ENCODE results near the gene CSF1.

CSF1 gene

DNA sequence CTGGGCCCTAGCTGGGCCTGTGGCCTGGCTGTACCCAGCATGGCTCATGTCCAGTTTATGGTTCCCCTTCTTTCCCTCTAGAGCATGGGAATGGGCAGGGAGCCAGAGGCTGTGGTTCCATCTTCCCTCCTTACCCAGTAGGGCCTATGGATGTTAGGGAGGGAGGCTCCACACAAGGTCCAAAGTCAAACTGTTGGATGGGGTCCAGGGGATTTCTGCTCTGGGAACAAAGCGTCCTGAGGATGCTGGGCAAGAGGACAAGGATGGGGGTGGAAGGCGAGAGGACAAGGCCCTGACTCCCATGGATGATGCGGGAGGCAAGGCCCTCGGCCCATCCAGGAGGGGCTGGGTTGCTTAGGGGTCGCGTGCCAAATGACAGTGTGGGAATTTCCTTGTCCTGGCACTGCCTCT, 17.3 kb downstream of the CSF1 start:
- H3K4me1 ChIP-seq: peaks cover 10% of the 10 kb centered on the region
- no peaks in the 10 kb centered on the region for H3K36me3 ChIP-seq (ENCODE audit: control insufficient read depth, insufficient read depth, low read length)
- H3K27me3 ChIP-seq (ENCODE audit: control insufficient read depth, insufficient read depth, low read length): no peaks in the 10 kb centered on the region
- H3K79me2 ChIP-seq: no peaks in the 10 kb centered on the region
- no peak overlapping the region for H3K9ac ChIP-seq
- TF ChIP-seq, protein P1, sequence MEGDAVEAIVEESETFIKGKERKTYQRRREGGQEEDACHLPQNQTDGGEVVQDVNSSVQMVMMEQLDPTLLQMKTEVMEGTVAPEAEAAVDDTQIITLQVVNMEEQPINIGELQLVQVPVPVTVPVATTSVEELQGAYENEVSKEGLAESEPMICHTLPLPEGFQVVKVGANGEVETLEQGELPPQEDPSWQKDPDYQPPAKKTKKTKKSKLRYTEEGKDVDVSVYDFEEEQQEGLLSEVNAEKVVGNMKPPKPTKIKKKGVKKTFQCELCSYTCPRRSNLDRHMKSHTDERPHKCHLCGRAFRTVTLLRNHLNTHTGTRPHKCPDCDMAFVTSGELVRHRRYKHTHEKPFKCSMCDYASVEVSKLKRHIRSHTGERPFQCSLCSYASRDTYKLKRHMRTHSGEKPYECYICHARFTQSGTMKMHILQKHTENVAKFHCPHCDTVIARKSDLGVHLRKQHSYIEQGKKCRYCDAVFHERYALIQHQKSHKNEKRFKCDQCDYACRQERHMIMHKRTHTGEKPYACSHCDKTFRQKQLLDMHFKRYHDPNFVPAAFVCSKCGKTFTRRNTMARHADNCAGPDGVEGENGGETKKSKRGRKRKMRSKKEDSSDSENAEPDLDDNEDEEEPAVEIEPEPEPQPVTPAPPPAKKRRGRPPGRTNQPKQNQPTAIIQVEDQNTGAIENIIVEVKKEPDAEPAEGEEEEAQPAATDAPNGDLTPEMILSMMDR (IDR thresholded peaks at IDR 0.05): no peak
- no peak overlapping the region for H2AFZ ChIP-seq
- H3K27ac ChIP-seq: peak overlapping the region; percentile 51
- no peak overlapping the region for H3K4me3 ChIP-seq (ENCODE audit: low read depth, low read length)
- no peaks in the 10 kb centered on the region for H3K9me3 ChIP-seq (ENCODE audit: control insufficient read depth, low read length)
- no peak overlapping the region for H3K4me2 ChIP-seq (ENCODE audit: low read length)

DNA sequence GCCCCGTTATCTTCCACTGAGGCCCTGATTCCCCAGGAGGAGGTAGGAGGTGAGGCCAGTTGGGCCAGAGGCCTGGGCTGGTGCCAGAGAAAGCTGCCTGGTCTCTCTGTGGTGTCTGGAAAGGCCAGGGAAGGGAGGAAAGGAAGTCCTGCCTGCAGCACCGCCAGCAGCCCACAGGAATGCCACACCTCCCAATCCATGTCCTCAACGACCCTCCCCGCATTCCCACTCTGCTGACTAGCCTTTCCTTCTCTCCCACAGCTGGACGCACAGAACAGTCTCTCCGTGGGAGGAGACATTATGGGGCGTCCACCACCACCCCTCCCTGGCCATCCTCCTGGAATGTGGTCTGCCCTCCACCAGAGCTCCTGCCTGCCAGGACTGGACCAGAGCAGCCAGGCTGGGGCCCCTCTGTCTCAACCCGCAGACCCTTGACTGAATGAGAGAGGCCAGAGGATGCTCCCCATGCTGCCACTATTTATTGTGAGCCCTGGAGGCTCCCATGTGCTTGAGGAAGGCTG, 18.0 kb downstream of the CSF1 start:
- no peaks in the 10 kb centered on the region for H3K9me3 ChIP-seq (ENCODE audit: control insufficient read depth, low read length)
- H3K27ac ChIP-seq: peak overlapping the region; percentile 49
- H3K4me1 ChIP-seq: peaks cover 10% of the 10 kb centered on the region
- TF ChIP-seq, protein P1 (IDR thresholded peaks at IDR 0.05): no peak
- H3K4me2 ChIP-seq (ENCODE audit: low read length): no peak overlapping the region
- H3K27me3 ChIP-seq (ENCODE audit: control insufficient read depth, insufficient read depth, low read length): no peaks in the 10 kb centered on the region
- no peaks in the 10 kb centered on the region for H3K79me2 ChIP-seq
- H3K4me3 ChIP-seq (ENCODE audit: low read depth, low read length): no peak overlapping the region
- no peak overlapping the region for H2AFZ ChIP-seq
- H3K36me3 ChIP-seq (ENCODE audit: control insufficient read depth, insufficient read depth, low read length): no peaks in the 10 kb centered on the region
- no peak overlapping the region for H3K9ac ChIP-seq

DNA sequence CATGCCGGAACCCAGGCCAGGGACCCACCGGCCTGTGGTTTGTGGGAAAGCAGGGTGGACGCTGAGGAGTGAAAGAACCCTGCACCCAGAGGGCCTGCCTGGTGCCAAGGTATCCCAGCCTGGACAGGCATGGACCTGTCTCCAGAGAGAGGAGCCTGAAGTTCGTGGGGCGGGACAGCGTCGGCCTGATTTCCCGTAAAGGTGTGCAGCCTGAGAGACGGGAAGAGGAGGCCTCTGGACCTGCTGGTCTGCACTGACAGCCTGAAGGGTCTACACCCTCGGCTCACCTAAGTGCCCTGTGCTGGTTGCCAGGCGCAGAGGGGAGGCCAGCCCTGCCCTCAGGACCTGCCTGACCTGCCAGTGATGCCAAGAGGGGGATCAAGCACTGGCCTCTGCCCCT, 18.5 kb downstream of the CSF1 start:
- no peaks in the 10 kb centered on the region for H3K9me3 ChIP-seq (ENCODE audit: control insufficient read depth, low read length)
- H3K36me3 ChIP-seq (ENCODE audit: control insufficient read depth, insufficient read depth, low read length): no peaks in the 10 kb centered on the region
- TF ChIP-seq, protein P1 (IDR thresholded peaks at IDR 0.05): no peak
- no peak overlapping the region for H3K4me2 ChIP-seq (ENCODE audit: low read length)
- H2AFZ ChIP-seq: no peak overlapping the region
- H3K27ac ChIP-seq: no peak overlapping the region
- H3K79me2 ChIP-seq: no peaks in the 10 kb centered on the region
- H3K4me3 ChIP-seq (ENCODE audit: low read depth, low read length): no peak overlapping the region
- H3K9ac ChIP-seq: no peak overlapping the region
- peaks cover 10% of the 10 kb centered on the region for H3K4me1 ChIP-seq
- H3K27me3 ChIP-seq (ENCODE audit: control insufficient read depth, insufficient read depth, low read length): no peaks in the 10 kb centered on the region

DNA sequence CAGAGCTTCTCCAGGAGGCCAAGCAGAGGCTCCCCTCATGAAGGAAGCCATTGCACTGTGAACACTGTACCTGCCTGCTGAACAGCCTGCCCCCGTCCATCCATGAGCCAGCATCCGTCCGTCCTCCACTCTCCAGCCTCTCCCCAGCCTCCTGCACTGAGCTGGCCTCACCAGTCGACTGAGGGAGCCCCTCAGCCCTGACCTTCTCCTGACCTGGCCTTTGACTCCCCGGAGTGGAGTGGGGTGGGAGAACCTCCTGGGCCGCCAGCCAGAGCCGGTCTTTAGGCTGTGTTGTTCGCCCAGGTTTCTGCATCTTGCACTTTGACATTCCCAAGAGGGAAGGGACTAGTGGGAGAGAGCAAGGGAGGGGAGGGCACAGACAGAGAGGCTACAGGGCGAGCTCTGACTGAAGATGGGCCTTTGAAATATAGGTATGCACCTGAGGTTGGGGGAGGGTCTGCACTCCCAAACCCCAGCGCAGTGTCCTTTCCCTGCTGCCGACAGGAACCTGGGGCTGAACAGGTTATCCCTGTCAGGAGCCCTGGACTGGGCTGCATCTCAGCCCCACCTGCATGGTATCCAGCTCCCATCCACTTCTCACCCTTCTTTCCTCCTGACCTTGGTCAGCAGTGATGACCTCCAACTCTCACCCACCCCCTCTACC, 19.1 kb downstream of the CSF1 start:
- TF ChIP-seq, protein P1 (IDR thresholded peaks at IDR 0.05): no peak
- H3K9ac ChIP-seq: no peak overlapping the region
- no peak overlapping the region for H3K4me2 ChIP-seq (ENCODE audit: low read length)
- no peaks in the 10 kb centered on the region for H3K79me2 ChIP-seq
- no peak overlapping the region for H3K4me3 ChIP-seq (ENCODE audit: low read depth, low read length)
- no peak overlapping the region for H3K27ac ChIP-seq
- H3K36me3 ChIP-seq (ENCODE audit: control insufficient read depth, insufficient read depth, low read length): no peaks in the 10 kb centered on the region
- no peaks in the 10 kb centered on the region for H3K27me3 ChIP-seq (ENCODE audit: control insufficient read depth, insufficient read depth, low read length)
- peak overlapping the region; percentile 82 for H2AFZ ChIP-seq
- H3K4me1 ChIP-seq: peaks cover 10% of the 10 kb centered on the region
- H3K9me3 ChIP-seq (ENCODE audit: control insufficient read depth, low read length): no peaks in the 10 kb centered on the region

Measured in parathyroid adenoma (tissue), 2 donors.